HG02885 (cell line): ENCODE data around the gene TOB1.

Experiments
- ATAC-seq: cut with Tn5 transposase; IDR thresholded peaks from one replicate; pipeline ENCODE4 v1.9.1; 2021; ENCODE audit warnings: mild to moderate bottlenecking; ENCODE audit not compliant: unreplicated experiment, poor library complexity

TOB1 gene

GRCh38 chr17:50815400-50815799 lies 50.8 kb downstream of the TOB1 start:
- no peak for ATAC-seq

- no peak for ATAC-seq
Measured at GRCh38 chr17:50813583-50813982, 52.6 kb downstream of the TOB1 start.
